ENCODE results near the gene PTPN11. TPM values are rescaled to one million over a fixed set of nuclear protein-coding genes. Genes with fewer than 3 reads are reported as not detected.

Gene PTPN11
- total RNA-seq, 1 donor, result 98.8 TPM

GRCh38 chr12:112536367-112536730 is 117.6 kb downstream of the PTPN11 start:
- no peak for TF ChIP-seq CTCF (IDR thresholded peaks at IDR 0.05; ENCODE audit: extremely low read depth, low read depth, low read length)

GRCh38 chr12:112537710-112538396 is 119.1 kb downstream of the PTPN11 start:
- Histone ChIP-seq H3K4me1 (ENCODE audit: insufficient read depth, low read length) (no peaks in the 10 kb centered on the region), H3K4me3 (ENCODE audit: insufficient read depth, low read length) (no peak overlapping the region), H3K27ac (ENCODE audit: low read depth, low read length) (no peak overlapping the region), H3K36me3 (ENCODE audit: insufficient read depth, low read length) (no peaks in the 10 kb centered on the region), H3K27me3 (ENCODE audit: insufficient read depth, low read length) (peaks cover 2% of the 10 kb centered on the region), H3K4me2 (ENCODE audit: insufficient read depth, low read length) (no peak overlapping the region), H2AFZ (ENCODE audit: low read length) (no peak overlapping the region), H4K20me1 (ENCODE audit: insufficient read depth, low read length) (no peaks in the 10 kb centered on the region), H3K79me2 (ENCODE audit: insufficient read depth, low read length) (no peaks in the 10 kb centered on the region), H3K9me3 (ENCODE audit: low read depth, low read length) (no peaks in the 10 kb centered on the region)
- TF ChIP-seq CTCF (IDR thresholded peaks at IDR 0.05; ENCODE audit: extremely low read depth, low read depth, low read length), result no peak
- no peak for DNase-seq (ENCODE audit: insufficient read length, low spot score, missing footprints)

More at GRCh38 chr12:112536367-112536730, 117.6 kb downstream of the PTPN11 start:
- no peak for DNase-seq (ENCODE audit: insufficient read length, low spot score, missing footprints)
- H2AFZ ChIP-seq (ENCODE audit: low read length), result no peak overlapping the region
- no peaks in the 10 kb centered on the region for H3K79me2 ChIP-seq (ENCODE audit: insufficient read depth, low read length)
- H3K27me3 ChIP-seq (ENCODE audit: insufficient read depth, low read length), result peaks cover 2% of the 10 kb centered on the region
- no peaks in the 10 kb centered on the region for H3K9me3 ChIP-seq (ENCODE audit: low read depth, low read length)
- H4K20me1 ChIP-seq (ENCODE audit: insufficient read depth, low read length), result no peaks in the 10 kb centered on the region
- no peaks in the 10 kb centered on the region for H3K4me1 ChIP-seq (ENCODE audit: insufficient read depth, low read length)
- no peaks in the 10 kb centered on the region for H3K36me3 ChIP-seq (ENCODE audit: insufficient read depth, low read length)
- H3K27ac ChIP-seq (ENCODE audit: low read depth, low read length), result no peak overlapping the region
- H3K4me2 ChIP-seq (ENCODE audit: insufficient read depth, low read length), result no peak overlapping the region
- H3K4me3 ChIP-seq (ENCODE audit: insufficient read depth, low read length), result no peak overlapping the region

GRCh38 chr12:112538740-112539139 is 120.0 kb downstream of the PTPN11 start:
- H3K79me2 ChIP-seq (ENCODE audit: insufficient read depth, low read length), result no peaks in the 10 kb centered on the region
- TF ChIP-seq CTCF (IDR thresholded peaks at IDR 0.05; ENCODE audit: extremely low read depth, low read depth, low read length), result no peak
- H4K20me1 ChIP-seq (ENCODE audit: insufficient read depth, low read length), result no peaks in the 10 kb centered on the region

GRCh38 chr12:112539221-112539620 is 120.5 kb downstream of the PTPN11 start:
- DNase-seq (ENCODE audit: insufficient read length, low spot score, missing footprints), result no peak
- peak; percentile 13 for TF ChIP-seq CTCF (IDR thresholded peaks at IDR 0.05; ENCODE audit: extremely low read depth, low read depth, low read length)
- no peak overlapping the region for H2AFZ ChIP-seq (ENCODE audit: low read length)

More at GRCh38 chr12:112538740-112539139, 120.0 kb downstream of the PTPN11 start:
- H2AFZ ChIP-seq (ENCODE audit: low read length), result no peak overlapping the region
- H3K9me3 ChIP-seq (ENCODE audit: low read depth, low read length), result no peaks in the 10 kb centered on the region
- H3K27me3 ChIP-seq (ENCODE audit: insufficient read depth, low read length), result peaks cover 2% of the 10 kb centered on the region
- H3K4me3 ChIP-seq (ENCODE audit: insufficient read depth, low read length), result no peak overlapping the region
- no peaks in the 10 kb centered on the region for H3K36me3 ChIP-seq (ENCODE audit: insufficient read depth, low read length)
- DNase-seq (ENCODE audit: insufficient read length, low spot score, missing footprints), result no peak
- H3K27ac ChIP-seq (ENCODE audit: low read depth, low read length), result no peak overlapping the region
- no peak overlapping the region for H3K4me2 ChIP-seq (ENCODE audit: insufficient read depth, low read length)
- H3K4me1 ChIP-seq (ENCODE audit: insufficient read depth, low read length), result no peaks in the 10 kb centered on the region

More at GRCh38 chr12:112539221-112539620, 120.5 kb downstream of the PTPN11 start:
- no peaks in the 10 kb centered on the region for H3K79me2 ChIP-seq (ENCODE audit: insufficient read depth, low read length)
- no peak overlapping the region for H3K4me2 ChIP-seq (ENCODE audit: insufficient read depth, low read length)
- no peak overlapping the region for H3K4me3 ChIP-seq (ENCODE audit: insufficient read depth, low read length)
- no peak overlapping the region for H3K27ac ChIP-seq (ENCODE audit: low read depth, low read length)
- peaks cover 2% of the 10 kb centered on the region for H3K27me3 ChIP-seq (ENCODE audit: insufficient read depth, low read length)
- H3K4me1 ChIP-seq (ENCODE audit: insufficient read depth, low read length), result no peaks in the 10 kb centered on the region
- no peaks in the 10 kb centered on the region for H4K20me1 ChIP-seq (ENCODE audit: insufficient read depth, low read length)
- no peaks in the 10 kb centered on the region for H3K36me3 ChIP-seq (ENCODE audit: insufficient read depth, low read length)
- H3K9me3 ChIP-seq (ENCODE audit: low read depth, low read length), result no peaks in the 10 kb centered on the region
